Measurements from ENCODE around the gene SUGCT. TPM values are rescaled to one million over a fixed set of nuclear protein-coding genes. Genes with fewer than 3 reads are reported as not detected.

Gene SUGCT
- total RNA-seq, 1 experiment from 2014 or later, result 1.6 TPM

DNA sequence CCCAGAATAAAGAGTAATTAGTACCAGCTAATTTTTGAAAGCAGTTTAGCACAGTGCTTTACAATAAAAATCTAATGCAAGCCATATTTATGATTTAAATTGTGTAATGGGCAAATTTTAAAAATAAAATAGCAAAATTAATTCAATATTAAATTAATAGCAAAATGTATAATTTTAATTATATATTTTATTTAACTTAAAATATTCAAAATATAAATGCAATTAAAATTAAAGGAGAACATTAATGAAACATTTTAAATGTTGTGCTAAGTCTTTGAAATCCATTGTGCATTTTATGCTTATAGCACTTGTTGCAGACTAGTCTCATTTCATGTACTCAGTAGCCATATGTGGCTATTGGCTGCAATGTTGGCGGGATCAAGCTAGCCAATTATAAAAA, 367.6 kb downstream of the SUGCT start:
- Mint-ChIP-seq H3K4me3 (ENCODE audit: low read depth, unreplicated experiment) (no peak overlapping the region), H3K4me1 (ENCODE audit: low read depth, unreplicated experiment) (no peaks in the 10 kb centered on the region), H3K9me3 (ENCODE audit: low read depth, unreplicated experiment) (peaks cover 9% of the 10 kb centered on the region), H3K27ac (ENCODE audit: unreplicated experiment) (no peak overlapping the region), H3K27me3 (ENCODE audit: unreplicated experiment) (no peaks in the 10 kb centered on the region), H3K36me3 (ENCODE audit: insufficient read depth, unreplicated experiment) (no peaks in the 10 kb centered on the region)
- BruUV-seq (replicated peaks), result no TSS peak
- intact Hi-C loops (cut with micrococcal nuclease; ENCODE audit: unreplicated experiment), result loop anchor here (10.0 kb wide), 1 partner anchor 1212 kb away; no protein-coding TSS in a partner anchor
- DNase-seq, result no peak
- CTCF ChIA-PET, result interaction anchor here (0.6 kb wide), 1 partner anchor 532 kb away, joined by 3 read pairs; no protein-coding TSS in a partner anchor
- TF ChIP-seq, protein P1, sequence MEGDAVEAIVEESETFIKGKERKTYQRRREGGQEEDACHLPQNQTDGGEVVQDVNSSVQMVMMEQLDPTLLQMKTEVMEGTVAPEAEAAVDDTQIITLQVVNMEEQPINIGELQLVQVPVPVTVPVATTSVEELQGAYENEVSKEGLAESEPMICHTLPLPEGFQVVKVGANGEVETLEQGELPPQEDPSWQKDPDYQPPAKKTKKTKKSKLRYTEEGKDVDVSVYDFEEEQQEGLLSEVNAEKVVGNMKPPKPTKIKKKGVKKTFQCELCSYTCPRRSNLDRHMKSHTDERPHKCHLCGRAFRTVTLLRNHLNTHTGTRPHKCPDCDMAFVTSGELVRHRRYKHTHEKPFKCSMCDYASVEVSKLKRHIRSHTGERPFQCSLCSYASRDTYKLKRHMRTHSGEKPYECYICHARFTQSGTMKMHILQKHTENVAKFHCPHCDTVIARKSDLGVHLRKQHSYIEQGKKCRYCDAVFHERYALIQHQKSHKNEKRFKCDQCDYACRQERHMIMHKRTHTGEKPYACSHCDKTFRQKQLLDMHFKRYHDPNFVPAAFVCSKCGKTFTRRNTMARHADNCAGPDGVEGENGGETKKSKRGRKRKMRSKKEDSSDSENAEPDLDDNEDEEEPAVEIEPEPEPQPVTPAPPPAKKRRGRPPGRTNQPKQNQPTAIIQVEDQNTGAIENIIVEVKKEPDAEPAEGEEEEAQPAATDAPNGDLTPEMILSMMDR (IDR thresholded peaks at IDR 0.05; ENCODE audit: unreplicated experiment), result no peak

DNA sequence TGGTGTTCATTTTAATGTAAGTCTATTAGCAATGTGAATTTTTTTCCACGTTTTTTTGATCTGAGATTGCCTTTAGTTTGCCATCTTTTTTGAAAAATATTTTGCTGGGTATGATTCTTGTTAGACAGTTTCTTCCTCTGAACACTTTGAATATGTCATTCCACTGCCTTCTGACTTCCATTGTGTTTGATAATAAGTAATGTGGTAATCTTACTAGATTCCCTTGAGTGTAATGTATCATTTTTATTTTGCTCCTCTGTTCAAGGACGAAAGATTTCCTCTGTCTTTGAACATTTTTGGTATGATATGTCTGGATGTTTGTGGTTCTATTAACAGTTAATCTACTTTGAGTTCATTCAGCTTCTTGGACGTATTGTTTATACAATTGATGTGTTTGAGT, 371.4 kb downstream of the SUGCT start:
- no TSS peak for BruUV-seq (replicated peaks)
- no peaks in the 10 kb centered on the region for H3K27me3 Mint-ChIP-seq (ENCODE audit: unreplicated experiment)
- CTCF ChIA-PET, result no interaction called here

DNA sequence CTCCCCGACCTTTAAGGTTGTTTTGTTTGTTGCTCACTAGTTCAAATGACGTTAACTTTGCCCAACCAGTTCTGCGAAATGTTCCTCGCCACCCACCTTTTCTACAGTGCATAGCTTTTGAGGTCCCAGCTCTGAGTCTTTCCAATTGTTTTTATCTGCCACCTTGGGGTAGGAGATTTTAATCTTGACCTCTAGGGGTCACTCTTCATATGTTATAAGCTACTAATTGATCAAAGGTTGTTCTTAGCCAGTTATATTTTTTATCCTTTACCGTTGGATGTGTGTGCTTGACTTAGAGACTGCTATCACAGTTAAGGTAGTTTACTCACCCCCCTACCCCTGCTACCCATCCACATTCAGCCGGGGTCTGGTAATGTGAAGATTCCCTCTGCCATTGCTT, 372.4 kb downstream of the SUGCT start:
- intact Hi-C loops (cut with micrococcal nuclease; ENCODE audit: unreplicated experiment), result loop anchor here (10.0 kb wide), 1 partner anchor 1208 kb away; no protein-coding TSS in a partner anchor
- H3K27me3 Mint-ChIP-seq (ENCODE audit: unreplicated experiment), result no peaks in the 10 kb centered on the region
- no peak overlapping the region for H3K27ac Mint-ChIP-seq (ENCODE audit: unreplicated experiment)
- no peak overlapping the region for H3K4me3 Mint-ChIP-seq (ENCODE audit: low read depth, unreplicated experiment)
- TF ChIP-seq, protein P1 (IDR thresholded peaks at IDR 0.05; ENCODE audit: unreplicated experiment), result no peak
- CTCF ChIA-PET, result interaction anchor here (0.6 to 2.1 kb wide), 4 partner anchors 98 to 1204 kb away, joined by 3 to 9 read pairs (median 4); no protein-coding TSS in a partner anchor
- H3K9me3 Mint-ChIP-seq (ENCODE audit: low read depth, unreplicated experiment), result peaks cover 9% of the 10 kb centered on the region
- H3K36me3 Mint-ChIP-seq (ENCODE audit: insufficient read depth, unreplicated experiment), result no peaks in the 10 kb centered on the region
- BruUV-seq (replicated peaks), result no TSS peak
- DNase-seq, result no peak
- H3K4me1 Mint-ChIP-seq (ENCODE audit: low read depth, unreplicated experiment), result no peaks in the 10 kb centered on the region

More for the DNA sequence above, 371.4 kb downstream of the SUGCT start:
- peaks cover 9% of the 10 kb centered on the region for H3K9me3 Mint-ChIP-seq (ENCODE audit: low read depth, unreplicated experiment)
- H3K27ac Mint-ChIP-seq (ENCODE audit: unreplicated experiment), result no peak overlapping the region
- H3K4me3 Mint-ChIP-seq (ENCODE audit: low read depth, unreplicated experiment), result no peak overlapping the region
- TF ChIP-seq, protein P1 (IDR thresholded peaks at IDR 0.05; ENCODE audit: unreplicated experiment), result no peak
- no peaks in the 10 kb centered on the region for H3K36me3 Mint-ChIP-seq (ENCODE audit: insufficient read depth, unreplicated experiment)
- intact Hi-C loops (cut with micrococcal nuclease; ENCODE audit: unreplicated experiment), result loop anchor here (10.0 kb wide), 1 partner anchor 1209 kb away; no protein-coding TSS in a partner anchor
- no peaks in the 10 kb centered on the region for H3K4me1 Mint-ChIP-seq (ENCODE audit: low read depth, unreplicated experiment)
- no peak for DNase-seq

DNA sequence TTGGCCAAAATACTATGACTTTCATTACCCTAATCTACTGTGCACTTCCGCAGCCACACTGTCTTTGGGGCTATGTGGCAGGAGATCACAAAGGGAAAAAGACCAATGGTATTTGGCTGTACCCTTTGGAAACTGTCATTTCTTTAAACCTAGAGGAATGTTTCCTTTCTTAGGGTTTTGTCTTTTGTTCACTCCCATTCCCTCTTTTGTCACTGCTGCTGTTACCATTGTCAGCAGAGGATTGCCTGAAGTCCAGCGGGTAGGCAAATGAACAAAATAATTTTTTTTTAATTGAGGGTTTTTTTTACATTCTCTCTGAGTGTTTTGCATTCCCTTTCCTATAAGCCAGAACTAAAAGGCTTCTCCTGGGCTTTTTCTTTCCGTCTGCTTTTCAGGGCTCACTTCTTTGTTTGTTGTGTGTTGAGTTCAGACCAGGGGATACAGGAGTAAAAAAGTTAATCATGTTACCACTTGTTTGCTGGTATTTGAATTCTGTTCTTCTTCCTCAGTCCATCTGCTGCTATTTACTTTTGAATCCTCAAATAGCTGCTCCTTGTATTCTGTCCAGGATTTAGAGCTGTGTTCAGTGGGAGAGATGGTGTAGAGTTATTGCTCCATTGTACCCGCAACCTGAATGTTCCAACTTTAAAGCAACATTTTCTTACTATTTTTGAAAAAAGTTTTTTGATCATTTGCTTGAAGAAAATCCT, 374.6 kb downstream of the SUGCT start:
- Mint-ChIP-seq H3K9me3 (ENCODE audit: low read depth, unreplicated experiment) (peaks cover 9% of the 10 kb centered on the region), H3K27ac (ENCODE audit: unreplicated experiment) (no peak overlapping the region), H3K36me3 (ENCODE audit: insufficient read depth, unreplicated experiment) (no peaks in the 10 kb centered on the region), H3K27me3 (ENCODE audit: unreplicated experiment) (no peaks in the 10 kb centered on the region), H3K4me1 (ENCODE audit: low read depth, unreplicated experiment) (no peaks in the 10 kb centered on the region), H3K4me3 (ENCODE audit: low read depth, unreplicated experiment) (no peak overlapping the region)
- TF ChIP-seq, protein P1 (IDR thresholded peaks at IDR 0.05; ENCODE audit: unreplicated experiment), result no peak
- no peak for DNase-seq
- BruUV-seq (replicated peaks), result no TSS peak
- intact Hi-C loops (cut with micrococcal nuclease; ENCODE audit: unreplicated experiment), result loop anchor here (10.0 kb wide), 1 partner anchor 1205 kb away; no protein-coding TSS in a partner anchor
- CTCF ChIA-PET, result interaction anchor here (0.6 kb wide), 1 partner anchor 96 kb away, joined by 3 read pairs; no protein-coding TSS in a partner anchor

Data from Calu3 (cell line).